NB4 (cell line): Measurements from ENCODE around the gene PRKD1.

Source experiments
- MAX ChIP-seq: IDR thresholded peaks from 2 replicates; pipeline ENCODE4 v1.6.1; 2011; ENCODE audit warnings: low read depth, low read length
- POLR2A ChIP-seq: IDR thresholded peaks from 2 replicates; pipeline ENCODE4 v1.6.1; 2011; ENCODE audit warnings: mild to moderate bottlenecking; ENCODE audit not compliant: insufficient read length; ENCODE audit errors: extremely low read depth
- TF ChIP-seq, protein P1 (sequence below): IDR thresholded peaks from one replicate; pipeline ENCODE4 v1.5.1; 2012; ENCODE audit warnings: low read depth, low read length

DNA sequence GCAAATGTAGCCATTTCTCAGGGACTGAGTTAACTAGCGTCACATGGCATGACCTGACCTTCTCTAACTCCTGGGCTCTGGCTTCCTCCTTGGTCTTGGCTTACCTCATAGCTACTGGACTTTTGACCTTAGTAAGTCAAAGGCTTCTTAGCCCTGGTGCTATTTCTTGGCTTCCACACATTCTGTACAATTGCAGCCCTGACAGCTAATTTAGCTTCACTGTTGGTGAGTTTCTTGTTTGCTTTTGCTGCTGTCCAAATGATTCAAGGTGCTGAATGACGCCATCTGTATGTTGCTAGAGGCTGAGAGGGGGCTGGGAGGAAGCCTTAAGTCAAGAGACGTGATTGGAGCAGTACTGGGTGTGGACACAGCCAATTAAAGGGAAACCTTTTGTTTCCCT, 202.7 kb downstream of the PRKD1 start:
- TF ChIP-seq, protein P1, sequence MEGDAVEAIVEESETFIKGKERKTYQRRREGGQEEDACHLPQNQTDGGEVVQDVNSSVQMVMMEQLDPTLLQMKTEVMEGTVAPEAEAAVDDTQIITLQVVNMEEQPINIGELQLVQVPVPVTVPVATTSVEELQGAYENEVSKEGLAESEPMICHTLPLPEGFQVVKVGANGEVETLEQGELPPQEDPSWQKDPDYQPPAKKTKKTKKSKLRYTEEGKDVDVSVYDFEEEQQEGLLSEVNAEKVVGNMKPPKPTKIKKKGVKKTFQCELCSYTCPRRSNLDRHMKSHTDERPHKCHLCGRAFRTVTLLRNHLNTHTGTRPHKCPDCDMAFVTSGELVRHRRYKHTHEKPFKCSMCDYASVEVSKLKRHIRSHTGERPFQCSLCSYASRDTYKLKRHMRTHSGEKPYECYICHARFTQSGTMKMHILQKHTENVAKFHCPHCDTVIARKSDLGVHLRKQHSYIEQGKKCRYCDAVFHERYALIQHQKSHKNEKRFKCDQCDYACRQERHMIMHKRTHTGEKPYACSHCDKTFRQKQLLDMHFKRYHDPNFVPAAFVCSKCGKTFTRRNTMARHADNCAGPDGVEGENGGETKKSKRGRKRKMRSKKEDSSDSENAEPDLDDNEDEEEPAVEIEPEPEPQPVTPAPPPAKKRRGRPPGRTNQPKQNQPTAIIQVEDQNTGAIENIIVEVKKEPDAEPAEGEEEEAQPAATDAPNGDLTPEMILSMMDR, result no peak
- TF ChIP-seq POLR2A (no peak), MAX (no peak)
